H9 (cell line): Measurements from ENCODE around the gene TENM3. TPM values are rescaled to one million over a fixed set of nuclear protein-coding genes. Genes with fewer than 3 reads are reported as not detected.

ENCODE experiments used
- DNase-seq: peaks from one replicate; pipeline ENCODE4 v3.0.0-alpha.2; 2017
- H2AFZ ChIP-seq: one replicate; pipeline ENCODE4 v1.6.1; 2013; ENCODE audit warnings: mild to moderate bottlenecking, low read length, control low read depth, moderate library complexity
- H2AK5ac ChIP-seq: 2 replicates; pipeline ENCODE4 v1.6.1; 2013; ENCODE audit warnings: low read length, control low read depth, mixed read lengths; ENCODE audit not compliant: insufficient read length
- H2BK120ac ChIP-seq: one replicate; pipeline ENCODE4 v1.6.1; 2013; ENCODE audit warnings: low read depth, mild to moderate bottlenecking, low read length, control low read depth, inconsistent platforms; ENCODE audit not compliant: poor library complexity, severe bottlenecking
- H2BK12ac ChIP-seq: 2 replicates; pipeline ENCODE4 v1.6.1; 2013; ENCODE audit warnings: low read length, control low read depth, mixed read lengths, low read depth; ENCODE audit not compliant: insufficient read length
- H2BK15ac ChIP-seq: 2 replicates; pipeline ENCODE4 v1.6.1; 2013; ENCODE audit warnings: low read depth, low read length, control low read depth
- H2BK20ac ChIP-seq: one replicate; pipeline ENCODE4 v1.6.1; 2013; ENCODE audit warnings: low read depth, mild to moderate bottlenecking, low read length, control low read depth, inconsistent platforms; ENCODE audit not compliant: poor library complexity, severe bottlenecking
- H2BK5ac ChIP-seq: 2 replicates; pipeline ENCODE4 v1.6.1; 2013; ENCODE audit warnings: low read length, control low read depth, mixed read lengths; ENCODE audit not compliant: insufficient read length
- H3K14ac ChIP-seq: 2 replicates; pipeline ENCODE4 v1.6.1; 2013; ENCODE audit warnings: low read length, control low read depth; ENCODE audit not compliant: insufficient read depth
- H3K18ac ChIP-seq: 2 replicates; pipeline ENCODE4 v1.6.1; 2013; ENCODE audit warnings: low read depth, mild to moderate bottlenecking, mixed read lengths, low read length, control low read depth; ENCODE audit not compliant: insufficient read length
- H3K23ac ChIP-seq: 2 replicates; pipeline ENCODE4 v1.6.1; 2013; ENCODE audit warnings: low read length, control low read depth, mixed read lengths, low read depth; ENCODE audit not compliant: insufficient read length
- H3K23me2 ChIP-seq: 2 replicates; pipeline ENCODE4 v1.6.1; 2013; ENCODE audit warnings: low read depth, mild to moderate bottlenecking, mixed read lengths, low read length, control low read depth; ENCODE audit not compliant: insufficient read length, poor library complexity, severe bottlenecking
- H3K27ac ChIP-seq: 2 replicates; pipeline ENCODE4 v1.5.1; 2013; ENCODE audit warnings: low read length, control low read depth, mixed read lengths, low read depth; ENCODE audit not compliant: insufficient read length
- H3K27me3 ChIP-seq: 2 replicates; pipeline ENCODE4 v1.6.1; 2013; ENCODE audit warnings: low read length, control low read depth, inconsistent platforms; ENCODE audit not compliant: insufficient read depth
- H3K4ac ChIP-seq: 2 replicates; pipeline ENCODE4 v1.6.1; 2013; ENCODE audit warnings: low read depth, mild to moderate bottlenecking, control low read depth, inconsistent platforms, low read length, moderate library complexity
- H3K4me1 ChIP-seq: 2 replicates; pipeline ENCODE4 v1.6.1; 2013; ENCODE audit warnings: low read length, control low read depth, inconsistent platforms; ENCODE audit not compliant: insufficient read depth
- H3K4me2 ChIP-seq: 2 replicates; pipeline ENCODE4 v1.6.1; 2013; ENCODE audit warnings: low read length, control low read depth, mixed read lengths; ENCODE audit not compliant: insufficient read length, insufficient read depth
- H3K56ac ChIP-seq: 2 replicates; pipeline ENCODE4 v1.6.1; 2013; ENCODE audit warnings: low read depth, mild to moderate bottlenecking, mixed read lengths, low read length, control low read depth; ENCODE audit not compliant: insufficient read length
- H3K79me1 ChIP-seq: 2 replicates; pipeline ENCODE4 v1.6.1; 2013; ENCODE audit warnings: low read depth, mild to moderate bottlenecking, moderate library complexity, low read length, control low read depth, inconsistent platforms; ENCODE audit not compliant: insufficient read depth, poor library complexity, severe bottlenecking
- H3K79me2 ChIP-seq: 2 replicates; pipeline ENCODE4 v1.6.1; 2013; ENCODE audit warnings: low read length, control low read depth, inconsistent platforms; ENCODE audit not compliant: insufficient read depth
- H3K9ac ChIP-seq: 2 replicates; pipeline ENCODE4 v1.6.1; 2013; ENCODE audit warnings: low read length, control low read depth, mixed read lengths; ENCODE audit not compliant: insufficient read length; ENCODE audit errors: extremely low read depth
- H3K9me3 ChIP-seq: one replicate; pipeline ENCODE4 v1.6.1; 2013; ENCODE audit warnings: low read depth, low read length, inconsistent platforms; ENCODE audit not compliant: control insufficient read depth
- H3T11ph ChIP-seq: one replicate; pipeline ENCODE4 v1.6.1; 2013; ENCODE audit warnings: mild to moderate bottlenecking, low read length, control low read depth, inconsistent platforms
- H4K20me1 ChIP-seq: one replicate; pipeline ENCODE4 v1.6.1; 2013; ENCODE audit not compliant: control insufficient read depth, insufficient read length, insufficient read depth
- H4K5ac ChIP-seq: 2 replicates; pipeline ENCODE4 v1.6.1; 2013; ENCODE audit warnings: low read depth, mild to moderate bottlenecking, mixed read lengths, low read length, control low read depth; ENCODE audit not compliant: insufficient read length
- H4K8ac ChIP-seq: replicated peaks from 2 replicates; pipeline ENCODE4 v1.6.1; 2013; ENCODE audit warnings: low read length, control low read depth, mixed read lengths, low read depth; ENCODE audit not compliant: insufficient read length
- H4K91ac ChIP-seq: 2 replicates; pipeline ENCODE4 v1.6.1; 2013; ENCODE audit warnings: low read depth, mild to moderate bottlenecking, moderate library complexity, mixed read lengths, low read length, control low read depth; ENCODE audit not compliant: insufficient read length
- H3K27ac Mint-ChIP-seq, 3 experiments: 2 replicates in 2 of 3; 3 replicates in 1 of 3; pipeline ENCODE4 v1.8.0; 2020 to 2021; ENCODE audit warnings: mixed read lengths in 3 of 3, mild to moderate bottlenecking in 1 of 3, moderate library complexity in 1 of 3
- H3K27me3 Mint-ChIP-seq: 2 replicates; pipeline ENCODE4 v1.8.0; 2021; ENCODE audit warnings: low read depth, mild to moderate bottlenecking, moderate library complexity, mixed read lengths
- H3K36me3 Mint-ChIP-seq, 3 experiments: 2 replicates in 2 of 3; 3 replicates in 1 of 3; pipeline ENCODE4 v1.8.0; 2020 to 2021; ENCODE audit warnings: low read depth in 3 of 3, mixed read lengths in 3 of 3; ENCODE audit not compliant: insufficient read depth in 1 of 3
- H3K4me1 Mint-ChIP-seq, 2 experiments: 2 replicates each; pipeline ENCODE4 v1.8.0; 2020; ENCODE audit warnings: mixed read lengths in 2 of 2
- H3K4me3 Mint-ChIP-seq, 2 experiments: 2 replicates in 1 of 2; 3 replicates in 1 of 2; pipeline ENCODE4 v1.8.0; 2020 to 2021; ENCODE audit warnings: mild to moderate bottlenecking in 2 of 2, mixed read lengths in 2 of 2, moderate library complexity in 1 of 2
- H3K9me3 Mint-ChIP-seq, 2 experiments: 2 replicates in 1 of 2; 3 replicates in 1 of 2; pipeline ENCODE4 v1.8.0; 2020; ENCODE audit warnings: mild to moderate bottlenecking in 2 of 2, mixed read lengths in 2 of 2, moderate library complexity in 1 of 2
- WGBS: extraction: QIAGEN DNeasy Blood & Tissue Kit; methylation state at CpG from one replicate; pipeline ENCODE4 v1.1.7; 2013; ENCODE audit warnings: missing lambda C conversion rate, low lambda C conversion rate, mixed read lengths; ENCODE audit not compliant: insufficient read length; ENCODE audit errors: extremely low coverage; 5-methylcytosine and 5-hydroxymethylcytosine counted together
- total RNA-seq: library from RNA; stranded (reverse); gene quantifications from 2 replicates; pipeline ENCODE4 v1.2.1, GENCODE V29; 2021
- TF ChIP-seq, protein P1 (sequence below): fragments of 200-600 bp; sonication (generic); conservative IDR thresholded peaks from 3 replicates; pipeline ENCODE4 v1.8.0; 2021; ENCODE audit warnings: antibody characterized with exemption, mild to moderate bottlenecking

The TENM3 gene
- total RNA-seq, 1 experiment from 2014 or later: 49.6 TPM

DNA sequence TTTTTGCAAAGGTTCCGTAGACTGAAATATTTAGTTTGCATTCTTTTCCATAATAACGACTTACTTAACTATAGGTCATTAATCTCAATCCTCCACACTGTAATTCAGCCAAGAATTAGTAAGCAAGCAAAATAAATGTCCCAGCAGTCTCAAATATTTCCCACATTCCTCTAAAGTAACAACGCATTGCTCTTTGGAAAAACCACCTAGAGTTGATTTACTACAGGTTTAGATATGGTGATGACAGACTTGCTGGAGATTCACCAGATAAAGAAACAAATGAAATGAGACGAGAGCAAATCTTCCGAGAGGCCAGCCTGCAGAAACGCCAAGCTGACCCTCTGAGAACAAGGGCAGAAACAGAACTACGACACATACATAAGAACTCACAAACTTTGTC lies 28.9 kb downstream of the TENM3 start:
- Histone ChIP-seq H2BK120ac (no peak overlapping the region), H4K5ac (no peak overlapping the region), H4K20me1 (no peaks in the 10 kb centered on the region), H3K4me2 (no peak overlapping the region), H3T11ph (no peak overlapping the region), H3K79me2 (no peaks in the 10 kb centered on the region), H4K8ac (no peak overlapping the region), H3K27me3 (no peaks in the 10 kb centered on the region), H4K91ac (no peak overlapping the region), H3K14ac (no peak overlapping the region), H3K56ac (no peak overlapping the region), H2BK12ac (no peak overlapping the region), H3K4ac (no peak overlapping the region), H3K4me1 (no peaks in the 10 kb centered on the region; the same call in 1 of the 2 replicates), H3K23me2 (no peaks in the 10 kb centered on the region), H3K79me1 (no peaks in the 10 kb centered on the region), H2AK5ac (no peak overlapping the region), H3K23ac (no peak overlapping the region), H3K9me3 (no peaks in the 10 kb centered on the region), H3K18ac (no peak overlapping the region), H2AFZ (no peak overlapping the region), H2BK5ac (no peak overlapping the region), H2BK20ac (no peak overlapping the region), H3K9ac (no peak overlapping the region), H2BK15ac (no peak overlapping the region), H3K27ac (no peak overlapping the region)
- no peak for DNase-seq
- TF ChIP-seq, protein P1, sequence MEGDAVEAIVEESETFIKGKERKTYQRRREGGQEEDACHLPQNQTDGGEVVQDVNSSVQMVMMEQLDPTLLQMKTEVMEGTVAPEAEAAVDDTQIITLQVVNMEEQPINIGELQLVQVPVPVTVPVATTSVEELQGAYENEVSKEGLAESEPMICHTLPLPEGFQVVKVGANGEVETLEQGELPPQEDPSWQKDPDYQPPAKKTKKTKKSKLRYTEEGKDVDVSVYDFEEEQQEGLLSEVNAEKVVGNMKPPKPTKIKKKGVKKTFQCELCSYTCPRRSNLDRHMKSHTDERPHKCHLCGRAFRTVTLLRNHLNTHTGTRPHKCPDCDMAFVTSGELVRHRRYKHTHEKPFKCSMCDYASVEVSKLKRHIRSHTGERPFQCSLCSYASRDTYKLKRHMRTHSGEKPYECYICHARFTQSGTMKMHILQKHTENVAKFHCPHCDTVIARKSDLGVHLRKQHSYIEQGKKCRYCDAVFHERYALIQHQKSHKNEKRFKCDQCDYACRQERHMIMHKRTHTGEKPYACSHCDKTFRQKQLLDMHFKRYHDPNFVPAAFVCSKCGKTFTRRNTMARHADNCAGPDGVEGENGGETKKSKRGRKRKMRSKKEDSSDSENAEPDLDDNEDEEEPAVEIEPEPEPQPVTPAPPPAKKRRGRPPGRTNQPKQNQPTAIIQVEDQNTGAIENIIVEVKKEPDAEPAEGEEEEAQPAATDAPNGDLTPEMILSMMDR: no peak
- Mint-ChIP-seq H3K36me3 (peaks cover 12 to 28% (median 23%) of the 10 kb centered on the region in 3 experiments), H3K4me3 (no peak overlapping the region), H3K4me1 (peaks cover 62 to 66% of the 10 kb centered on the region in 2 experiments), H3K27ac (0 out of 7 replicates have a peak overlapping the region, but pooled peaks of 1 of the 3 experiments have one; percentile 10), H3K27me3 (no peaks in the 10 kb centered on the region), H3K9me3 (peaks cover 3% of the 10 kb centered on the region in 2 experiments; a peak in 4 of 5 replicates)
- no CpG with 5 or more reads among the region's 7 CpGs for WGBS
